ENCODE data around the gene OR6B3. TPM values are rescaled to one million over a fixed set of nuclear protein-coding genes. Genes with fewer than 3 reads are reported as not detected.

Gene OR6B3
- total RNA-seq, 1 experiment from 2014 or later = not detected

DNA sequence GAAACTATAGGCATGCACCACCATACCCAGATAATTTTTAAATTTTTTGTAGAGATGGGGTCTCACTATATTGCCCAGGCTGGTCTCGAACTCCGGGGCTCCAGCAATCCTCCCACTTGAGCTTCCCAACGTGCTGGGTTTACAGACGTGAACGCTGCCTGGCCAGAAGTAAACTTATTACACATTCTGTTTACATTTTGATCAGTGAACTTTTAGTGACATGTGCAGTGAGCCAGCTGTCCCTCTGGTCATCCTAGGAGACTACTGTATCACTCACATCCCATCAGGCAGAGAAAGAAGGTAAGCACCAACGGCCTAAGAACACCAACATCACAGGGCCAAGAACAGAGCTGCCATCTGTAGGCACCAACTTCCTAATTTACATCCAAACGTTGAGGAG is 50.3 kb downstream of the OR6B3 start:
- H3K9ac ChIP-seq (ENCODE audit: low read length) = no peak overlapping the region
- no peaks in the 10 kb centered on the region for H3K4me1 ChIP-seq (ENCODE audit: insufficient read depth, low read length)
- BruUV-seq (replicated peaks) = no TSS peak
- H3K9me2 ChIP-seq (replicated peaks; ENCODE audit: low read length) = no peaks in the 10 kb centered on the region
- no peaks in the 10 kb centered on the region for H3F3A ChIP-seq (ENCODE audit: low read length, unreplicated experiment)
- POLR2A ChIA-PET (ENCODE audit: unreplicated experiment) = interaction anchor here (0.7 kb wide), 1 partner anchor 155 kb away, joined by 3 read pairs; no protein-coding TSS in a partner anchor
- no peaks in the 10 kb centered on the region for H3K27me3 ChIP-seq (ENCODE audit: low read length)
- TF ChIP-seq EZH2 (IDR thresholded peaks at IDR 0.05; ENCODE audit: low read length, unreplicated experiment) (no peak), EZH2phosphoT487 (IDR thresholded peaks at IDR 0.05; ENCODE audit: borderline replicate concordance, low read length) (no peak)
- TF ChIP-seq, protein P1, sequence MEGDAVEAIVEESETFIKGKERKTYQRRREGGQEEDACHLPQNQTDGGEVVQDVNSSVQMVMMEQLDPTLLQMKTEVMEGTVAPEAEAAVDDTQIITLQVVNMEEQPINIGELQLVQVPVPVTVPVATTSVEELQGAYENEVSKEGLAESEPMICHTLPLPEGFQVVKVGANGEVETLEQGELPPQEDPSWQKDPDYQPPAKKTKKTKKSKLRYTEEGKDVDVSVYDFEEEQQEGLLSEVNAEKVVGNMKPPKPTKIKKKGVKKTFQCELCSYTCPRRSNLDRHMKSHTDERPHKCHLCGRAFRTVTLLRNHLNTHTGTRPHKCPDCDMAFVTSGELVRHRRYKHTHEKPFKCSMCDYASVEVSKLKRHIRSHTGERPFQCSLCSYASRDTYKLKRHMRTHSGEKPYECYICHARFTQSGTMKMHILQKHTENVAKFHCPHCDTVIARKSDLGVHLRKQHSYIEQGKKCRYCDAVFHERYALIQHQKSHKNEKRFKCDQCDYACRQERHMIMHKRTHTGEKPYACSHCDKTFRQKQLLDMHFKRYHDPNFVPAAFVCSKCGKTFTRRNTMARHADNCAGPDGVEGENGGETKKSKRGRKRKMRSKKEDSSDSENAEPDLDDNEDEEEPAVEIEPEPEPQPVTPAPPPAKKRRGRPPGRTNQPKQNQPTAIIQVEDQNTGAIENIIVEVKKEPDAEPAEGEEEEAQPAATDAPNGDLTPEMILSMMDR (conservative IDR thresholded peaks at IDR 0.05; ENCODE audit: low read depth, low read length) = no peak
- no peak overlapping the region for H2AFZ ChIP-seq (ENCODE audit: low read length)
- H3K4me2 ChIP-seq (ENCODE audit: low read length) = no peak overlapping the region
- intact Hi-C loops (cut with micrococcal nuclease) = no loop called here
- H3K36me3 ChIP-seq (ENCODE audit: low read depth, low read length) = peaks cover 59% of the 10 kb centered on the region
- CTCF ChIA-PET = no interaction called here
- no peaks in the 10 kb centered on the region for H3K9me3 ChIP-seq (ENCODE audit: low read length)
- H3K79me2 ChIP-seq (ENCODE audit: low read length) = no peaks in the 10 kb centered on the region
- H3K27ac ChIP-seq (ENCODE audit: low read length) = no peak overlapping the region
- DNase-seq = no peak
- no peak for ATAC-seq
- no peak overlapping the region for H3K4me3 ChIP-seq (ENCODE audit: low read length)
- no peaks in the 10 kb centered on the region for H4K20me1 ChIP-seq (ENCODE audit: low read length)

DNA sequence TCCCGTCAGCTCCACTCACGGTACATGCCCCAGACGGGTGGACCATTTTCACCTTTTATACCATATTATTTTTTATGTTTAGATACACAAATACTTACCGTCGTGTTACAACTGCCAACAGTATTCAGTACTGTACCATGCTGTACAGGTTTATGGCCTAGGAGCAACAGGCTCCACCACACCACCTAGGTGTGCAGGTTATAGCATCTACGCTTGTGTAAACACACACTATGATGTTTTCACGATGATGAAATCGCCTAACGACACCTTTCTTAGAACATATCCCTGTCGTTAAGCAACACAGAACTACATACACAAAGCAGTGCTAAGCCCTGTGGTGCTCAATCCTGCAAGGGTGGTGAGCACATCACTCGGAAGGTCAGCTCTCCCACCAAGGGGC is 52.6 kb downstream of the OR6B3 start:
- Histone ChIP-seq H3K4me3 (ENCODE audit: low read length) (no peak overlapping the region), H3F3A (ENCODE audit: low read length, unreplicated experiment) (no peaks in the 10 kb centered on the region), H2AFZ (ENCODE audit: low read length) (no peak overlapping the region), H3K4me2 (ENCODE audit: low read length) (no peak overlapping the region), H4K20me1 (ENCODE audit: low read length) (no peaks in the 10 kb centered on the region), H3K4me1 (ENCODE audit: insufficient read depth, low read length) (no peaks in the 10 kb centered on the region), H3K79me2 (ENCODE audit: low read length) (no peaks in the 10 kb centered on the region), H3K36me3 (ENCODE audit: low read depth, low read length) (peaks cover 49% of the 10 kb centered on the region), H3K9me2 (replicated peaks; ENCODE audit: low read length) (no peaks in the 10 kb centered on the region), H3K9me3 (ENCODE audit: low read length) (no peaks in the 10 kb centered on the region), H3K9ac (ENCODE audit: low read length) (no peak overlapping the region), H3K27me3 (ENCODE audit: low read length) (no peaks in the 10 kb centered on the region), H3K27ac (ENCODE audit: low read length) (no peak overlapping the region)
- intact Hi-C loops (cut with micrococcal nuclease) = no loop called here
- DNase-seq (no peak), ATAC-seq (no peak)
- BruUV-seq (replicated peaks) = no TSS peak
- ChIA-PET CTCF (no interaction called here), POLR2A (ENCODE audit: unreplicated experiment) (no interaction called here)
- TF ChIP-seq EZH2phosphoT487 (IDR thresholded peaks at IDR 0.05; ENCODE audit: borderline replicate concordance, low read length) (no peak), EZH2 (IDR thresholded peaks at IDR 0.05; ENCODE audit: low read length, unreplicated experiment) (no peak)
- TF ChIP-seq, protein P1 (conservative IDR thresholded peaks at IDR 0.05; ENCODE audit: low read depth, low read length) = no peak

DNA sequence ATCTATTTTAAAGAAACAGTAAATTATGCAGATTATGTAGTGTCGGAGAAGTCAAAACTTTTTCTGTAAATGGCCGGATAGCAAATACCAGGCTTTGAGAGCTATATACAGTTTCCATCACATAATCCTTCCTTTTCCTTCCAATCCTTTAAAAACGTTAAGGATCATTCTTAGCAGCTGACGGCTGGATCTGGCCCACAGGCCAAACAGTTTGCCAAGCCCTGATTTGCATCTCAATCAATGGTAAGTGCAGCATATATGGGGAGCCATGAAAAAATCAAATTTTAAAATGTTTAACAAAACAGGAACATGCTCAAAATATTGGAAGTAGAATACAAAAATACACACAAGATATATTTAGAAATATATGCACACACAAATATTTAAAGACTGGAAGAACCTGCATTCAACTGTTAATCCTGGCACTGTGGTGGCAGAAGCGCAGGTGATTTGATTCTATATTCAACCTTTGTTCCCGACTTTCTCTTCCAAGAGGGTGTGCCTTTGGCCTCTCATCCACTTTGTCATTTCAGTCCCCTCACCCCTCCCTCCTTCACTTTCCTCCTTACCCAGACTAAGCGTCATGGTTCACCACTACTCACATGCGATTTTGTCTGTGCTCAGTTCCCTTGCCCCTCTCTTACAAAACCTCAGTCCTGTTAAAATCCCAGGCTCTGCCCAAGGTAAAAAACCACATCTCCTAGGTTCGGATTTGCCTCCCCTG is 55.5 kb downstream of the OR6B3 start:
- TF ChIP-seq, protein P1 (conservative IDR thresholded peaks at IDR 0.05; ENCODE audit: low read depth, low read length) = no peak
- TF ChIP-seq EZH2phosphoT487 (IDR thresholded peaks at IDR 0.05; ENCODE audit: borderline replicate concordance, low read length) (no peak), EZH2 (IDR thresholded peaks at IDR 0.05; ENCODE audit: low read length, unreplicated experiment) (no peak)

More for the DNA sequence above, 55.5 kb downstream of the OR6B3 start:
- CTCF ChIA-PET = no interaction called here
- Histone ChIP-seq H3K9me2 (replicated peaks; ENCODE audit: low read length) (no peaks in the 10 kb centered on the region), H3K9me3 (ENCODE audit: low read length) (no peaks in the 10 kb centered on the region), H2AFZ (ENCODE audit: low read length) (no peak overlapping the region), H3K4me1 (ENCODE audit: insufficient read depth, low read length) (no peaks in the 10 kb centered on the region), H3K27ac (ENCODE audit: low read length) (no peak overlapping the region), H3K4me3 (ENCODE audit: low read length) (no peak overlapping the region), H3K27me3 (ENCODE audit: low read length) (no peaks in the 10 kb centered on the region), H3K36me3 (ENCODE audit: low read depth, low read length) (peaks cover 39% of the 10 kb centered on the region), H4K20me1 (ENCODE audit: low read length) (no peaks in the 10 kb centered on the region), H3F3A (ENCODE audit: low read length, unreplicated experiment) (no peaks in the 10 kb centered on the region), H3K9ac (ENCODE audit: low read length) (no peak overlapping the region), H3K79me2 (ENCODE audit: low read length) (no peaks in the 10 kb centered on the region), H3K4me2 (ENCODE audit: low read length) (no peak overlapping the region)
- POLR2A ChIA-PET (ENCODE audit: unreplicated experiment) = no interaction called here
- DNase-seq = no peak
- intact Hi-C loops (cut with micrococcal nuclease) = no loop called here
- ATAC-seq = no peak
- BruUV-seq (replicated peaks) = no TSS peak
